A673 (cell line): Measurements from ENCODE around the gene CREB1.

Experiments
- CTCF ChIP-seq: fragments of 300-800, 200-600 bp; sonication (generic); conservative IDR thresholded peaks from 2 replicates; pipeline ENCODE4 v1.5.1; 2017; ENCODE audit warnings: low read depth, mild to moderate bottlenecking, antibody characterized with exemption, low read length, moderate library complexity, mixed read lengths
- EZH2 ChIP-seq: fragments of 200-600 bp; sonication (generic); IDR thresholded peaks from 2 replicates; pipeline ENCODE4 v1.6.1; 2017; ENCODE audit warnings: borderline replicate concordance, low read depth, mild to moderate bottlenecking, mixed read lengths, antibody characterized with exemption, low read length; ENCODE audit not compliant: poor library complexity, severe bottlenecking

- no peak for TF ChIP-seq CTCF
- no peak for TF ChIP-seq EZH2
Measured at GRCh38 chr2:207481924-207482323, 47.8 kb upstream of the CREB1 start.
